IPS-NIHi11 (cell line): ENCODE data around the gene CHRDL2.
"Not testable (repeated sequence)": the region's sequence is repeated elsewhere in the genome, so short reads cannot be mapped to it uniquely, and the experiment has no call there.

Experiments
- DNase-seq: peaks from one replicate; pipeline ENCODE4 v3.0.0; 2012; ENCODE audit warnings: mixed read lengths, low spot score

The CHRDL2 gene, protein sequence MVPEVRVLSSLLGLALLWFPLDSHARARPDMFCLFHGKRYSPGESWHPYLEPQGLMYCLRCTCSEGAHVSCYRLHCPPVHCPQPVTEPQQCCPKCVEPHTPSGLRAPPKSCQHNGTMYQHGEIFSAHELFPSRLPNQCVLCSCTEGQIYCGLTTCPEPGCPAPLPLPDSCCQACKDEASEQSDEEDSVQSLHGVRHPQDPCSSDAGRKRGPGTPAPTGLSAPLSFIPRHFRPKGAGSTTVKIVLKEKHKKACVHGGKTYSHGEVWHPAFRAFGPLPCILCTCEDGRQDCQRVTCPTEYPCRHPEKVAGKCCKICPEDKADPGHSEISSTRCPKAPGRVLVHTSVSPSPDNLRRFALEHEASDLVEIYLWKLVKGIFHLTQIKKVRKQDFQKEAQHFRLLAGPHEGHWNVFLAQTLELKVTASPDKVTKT

DNA sequence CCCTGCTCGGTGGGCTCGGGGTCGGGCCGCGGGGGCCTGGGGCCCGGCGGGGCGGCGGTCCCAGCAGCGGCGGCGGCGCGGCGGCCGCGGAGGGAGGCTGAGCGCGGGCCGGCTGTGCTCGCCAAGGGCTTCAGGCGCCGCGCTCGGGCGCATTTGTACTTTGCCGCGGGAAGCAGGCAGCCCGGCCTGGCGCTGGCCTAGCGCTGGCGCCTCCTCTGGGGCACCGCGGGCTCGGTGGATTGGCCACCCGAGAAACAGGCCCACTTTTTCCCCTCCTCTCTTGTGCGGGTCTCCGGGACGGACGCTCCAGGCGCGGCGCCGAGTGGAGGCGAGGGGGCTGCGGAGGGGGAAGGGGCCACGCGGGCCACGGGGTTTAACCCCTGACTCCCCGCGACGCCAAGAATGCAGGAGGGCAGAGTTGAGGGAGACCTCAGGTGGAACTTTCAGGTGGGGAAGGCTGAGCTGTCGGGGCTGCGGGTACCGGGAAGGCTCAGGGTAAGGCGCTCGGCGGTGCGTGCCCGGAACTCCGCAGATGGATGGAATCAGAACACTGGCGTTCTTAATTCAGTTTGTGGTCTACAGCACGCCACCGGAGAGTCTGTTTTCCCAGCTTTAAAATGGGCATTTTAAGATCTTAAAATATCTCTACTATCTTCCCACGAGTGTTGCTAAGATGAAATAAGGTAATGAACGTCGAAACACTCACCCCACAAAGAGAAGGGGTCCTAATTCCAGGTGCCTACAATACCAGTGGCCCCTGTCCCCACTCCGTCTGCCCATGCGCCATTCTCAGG lies at the start of gene CHRDL2:
CHRDL2 (minus strand) TSS at position 126 of the 794 bp plus-strand sequence. CDS start 538 bp downstream, outside the sequence.
- peak; percentile 76 for DNase-seq

DNA sequence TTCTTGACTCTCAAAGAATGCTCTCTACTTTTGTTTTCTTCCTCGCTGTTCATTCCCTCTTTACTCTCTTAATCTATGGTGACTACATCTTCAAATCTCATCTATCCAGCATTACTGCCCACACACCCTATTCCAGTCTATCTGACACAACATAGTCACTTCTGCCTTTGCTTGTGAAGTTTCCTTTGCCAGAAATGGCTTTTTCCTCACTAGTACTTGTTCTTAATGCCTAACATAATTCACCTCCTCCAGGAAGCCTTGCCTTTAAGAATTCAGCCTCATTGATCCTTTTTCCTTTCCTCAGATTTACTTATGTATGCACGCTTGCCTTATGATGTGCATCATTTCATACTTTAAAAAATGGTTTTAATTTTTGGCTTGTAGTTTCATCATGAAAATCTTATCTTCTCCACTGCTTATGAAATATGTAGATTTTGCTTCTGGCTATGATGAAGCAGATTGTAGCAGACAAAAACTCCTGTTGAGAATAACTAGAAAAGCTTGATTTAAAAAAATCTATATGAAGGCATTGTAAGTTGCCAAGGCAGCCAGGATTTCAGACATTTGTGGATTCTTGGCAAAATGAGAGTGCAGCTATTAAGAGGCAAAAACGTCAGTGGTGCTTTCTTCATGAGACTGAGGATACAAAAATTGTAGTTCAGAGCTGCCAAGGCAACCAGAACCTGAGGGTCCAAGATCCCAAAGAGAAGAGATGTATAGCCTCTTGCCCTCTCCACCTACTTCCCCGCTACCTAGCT lies 49.2 kb upstream of the CHRDL2 start:
- DNase-seq: no peak

DNA sequence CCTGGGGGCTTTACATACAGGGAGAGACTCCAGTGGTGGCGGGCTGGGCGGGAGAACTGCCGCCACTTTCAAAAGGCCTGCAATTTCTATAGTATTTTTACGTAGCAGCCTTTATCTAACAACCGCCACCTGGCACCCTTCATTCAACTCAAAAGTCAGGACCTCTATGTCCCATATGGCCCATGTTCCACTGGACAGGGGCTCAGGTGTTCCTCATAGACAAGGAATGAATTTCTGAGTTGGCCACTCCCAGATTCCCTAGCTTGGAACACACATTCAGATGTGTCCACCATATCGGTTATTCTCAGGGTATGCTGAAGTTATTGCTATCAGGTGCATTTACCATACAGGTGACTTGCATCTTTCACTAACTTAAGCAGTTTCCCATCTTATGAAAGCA lies 47.4 kb upstream of the CHRDL2 start:
- DNase-seq: no peak

DNA sequence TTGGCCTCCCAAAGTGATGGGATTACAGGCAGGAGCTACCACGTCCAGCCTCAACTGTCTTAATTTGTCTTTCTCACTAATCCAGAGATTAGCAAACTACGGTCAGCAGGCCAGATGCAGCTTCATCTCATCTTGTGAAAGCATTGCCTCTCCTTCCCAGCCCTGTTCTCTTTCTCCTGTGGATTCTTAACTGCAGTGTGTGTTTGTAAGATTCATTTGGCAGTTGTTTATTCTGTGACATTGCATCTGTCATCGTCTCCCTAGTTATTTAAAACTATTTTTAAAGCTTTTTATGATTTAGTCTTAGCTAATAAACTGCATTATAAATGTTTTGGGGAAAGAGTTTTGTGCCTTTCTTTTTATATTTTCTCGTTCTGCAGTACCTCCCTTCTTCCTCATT lies 46.7 kb upstream of the CHRDL2 start:
- DNase-seq: no peak

DNA sequence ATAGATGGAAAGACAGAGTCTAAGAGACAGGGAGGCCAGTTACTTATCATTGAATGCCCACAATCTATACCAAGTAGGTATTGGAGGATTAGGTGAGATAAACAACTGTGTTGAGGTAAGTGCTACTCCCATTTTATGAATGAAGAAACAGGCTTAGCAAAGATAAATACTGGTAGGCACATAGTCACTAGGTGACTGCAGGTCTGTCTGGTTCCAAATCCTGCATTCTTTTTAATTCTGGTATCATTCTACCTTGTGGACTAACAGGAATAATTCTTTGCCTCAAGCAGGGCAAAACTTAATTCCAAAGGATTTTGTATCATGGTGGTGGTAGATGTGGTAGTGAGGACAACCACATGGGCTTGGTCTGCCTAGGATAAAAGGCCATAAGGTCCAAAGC lies 45.8 kb upstream of the CHRDL2 start:
- DNase-seq: no peak

DNA sequence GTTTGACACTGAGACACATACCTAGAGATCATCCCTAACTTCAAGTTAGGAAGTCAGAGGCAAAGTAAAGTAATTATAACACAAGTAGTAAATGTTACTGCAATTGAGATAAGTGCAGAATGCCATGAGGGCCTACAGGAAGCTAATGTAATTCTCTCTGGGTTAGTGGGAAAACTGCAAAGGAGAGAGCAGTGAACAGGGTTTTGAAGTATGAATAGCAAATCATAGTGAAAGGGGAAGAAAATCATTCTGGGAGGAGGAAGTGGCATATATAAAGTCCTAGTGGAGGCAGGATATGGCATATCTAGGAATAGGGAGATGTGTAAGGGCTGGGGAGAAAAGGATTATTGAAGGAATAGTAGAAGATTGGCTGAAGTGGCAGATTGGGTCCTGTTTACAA lies 45.3 kb upstream of the CHRDL2 start:
- DNase-seq: no peak

DNA sequence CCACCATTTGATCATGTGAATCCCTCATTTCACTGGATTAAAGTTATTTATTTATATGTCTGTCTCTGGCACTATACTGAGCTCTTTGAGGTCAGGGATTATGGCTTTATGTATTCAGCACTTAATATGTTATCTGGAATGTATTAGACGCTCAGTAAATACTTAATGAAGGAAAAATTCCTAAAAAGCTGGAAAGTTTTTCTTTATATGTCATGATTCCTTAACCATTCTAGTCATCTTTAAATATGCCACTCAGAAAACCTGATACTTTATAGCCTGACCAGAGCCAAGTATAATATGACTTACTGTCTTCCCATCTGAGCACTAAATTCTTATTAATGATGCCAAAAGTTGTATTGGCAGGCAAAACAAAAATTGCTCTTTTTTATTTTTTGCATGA lies 44.5 kb upstream of the CHRDL2 start:
- DNase-seq: no peak

DNA sequence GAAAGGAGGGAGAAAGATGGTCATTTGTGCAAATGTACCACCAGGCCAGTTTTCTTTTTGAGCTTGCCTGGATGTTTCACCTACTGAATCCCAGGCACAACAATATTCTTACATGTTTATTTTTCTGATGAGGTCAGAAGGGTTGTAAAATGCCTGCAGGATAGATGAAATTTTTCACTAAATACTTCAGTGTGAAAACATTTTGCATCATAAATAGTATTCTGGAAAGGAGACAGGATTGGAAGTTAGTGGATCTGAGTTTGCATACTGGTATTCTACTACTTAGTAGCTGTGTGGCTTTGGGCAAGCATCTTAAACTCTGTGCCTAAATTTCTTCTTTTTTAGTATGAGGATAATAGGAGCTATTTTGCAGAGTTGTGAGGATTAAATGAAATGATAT lies 42.2 kb upstream of the CHRDL2 start:
- no peak for DNase-seq

DNA sequence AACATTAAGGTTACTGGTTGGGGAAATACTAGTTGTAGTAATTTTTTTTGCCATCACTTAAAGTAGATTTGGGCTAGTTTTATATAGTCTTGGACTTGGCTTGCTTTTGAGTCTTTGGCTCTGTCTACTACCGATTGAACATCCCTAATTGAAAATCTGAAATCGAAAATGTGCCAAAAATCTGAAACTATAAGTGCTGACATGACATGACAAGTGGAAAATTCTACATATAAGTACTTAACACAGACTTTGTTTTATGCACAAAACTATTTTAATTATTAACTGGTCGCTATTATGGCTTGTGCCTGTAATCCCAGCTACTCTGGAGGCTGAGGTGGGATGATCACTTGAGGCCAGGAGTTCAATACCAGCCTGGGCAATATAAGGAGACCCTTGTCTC lies 39.9 kb upstream of the CHRDL2 start:
- DNase-seq: no peak

DNA sequence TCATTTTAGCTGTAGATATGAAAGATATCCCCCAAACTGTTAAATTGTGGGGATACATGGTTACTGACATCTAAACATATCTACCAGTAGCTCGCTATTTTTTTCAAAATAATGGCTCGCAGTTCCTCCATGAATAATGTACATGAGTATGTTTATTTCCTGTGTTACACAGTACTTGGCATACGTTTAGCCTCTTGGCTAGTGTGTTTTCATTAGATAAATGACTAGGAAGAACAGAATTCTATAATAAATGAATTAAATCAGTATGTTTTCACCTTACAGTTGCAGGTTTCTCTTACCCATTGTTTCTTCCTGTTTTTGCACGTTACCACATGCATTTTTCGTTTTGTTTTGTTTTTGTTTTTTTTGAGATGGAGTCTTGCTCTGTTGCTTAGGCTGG lies 39.2 kb upstream of the CHRDL2 start:
- DNase-seq: no peak

DNA sequence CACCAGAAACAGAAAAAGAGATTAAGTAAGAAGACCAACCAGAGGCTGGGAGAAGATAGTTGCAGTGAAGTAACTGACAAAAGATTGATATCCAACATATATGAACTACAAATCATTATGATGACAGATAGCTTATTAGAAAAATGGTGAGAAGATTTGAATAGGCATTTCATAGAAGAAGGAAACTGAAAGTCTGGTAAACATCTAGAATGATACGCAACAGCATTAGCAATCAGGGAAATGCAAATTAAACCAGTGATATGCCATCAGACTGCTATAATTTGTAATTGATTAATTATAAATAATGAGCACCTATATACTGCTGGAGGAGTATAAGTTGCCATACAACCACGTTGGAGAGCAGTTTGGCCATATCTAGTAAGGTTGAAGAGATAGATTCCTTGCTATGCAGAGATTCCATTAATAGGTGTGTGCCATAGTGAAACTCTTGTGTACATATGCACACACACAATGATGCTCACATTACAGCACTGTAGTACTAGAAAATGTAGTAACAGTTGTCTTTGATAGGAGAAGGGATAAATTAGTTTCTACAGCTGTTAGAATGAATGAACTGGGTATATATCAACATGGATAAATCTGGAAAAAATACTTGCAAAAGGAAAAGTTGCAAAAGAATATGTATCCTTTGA lies 38.0 kb upstream of the CHRDL2 start:
- no peak for DNase-seq

DNA sequence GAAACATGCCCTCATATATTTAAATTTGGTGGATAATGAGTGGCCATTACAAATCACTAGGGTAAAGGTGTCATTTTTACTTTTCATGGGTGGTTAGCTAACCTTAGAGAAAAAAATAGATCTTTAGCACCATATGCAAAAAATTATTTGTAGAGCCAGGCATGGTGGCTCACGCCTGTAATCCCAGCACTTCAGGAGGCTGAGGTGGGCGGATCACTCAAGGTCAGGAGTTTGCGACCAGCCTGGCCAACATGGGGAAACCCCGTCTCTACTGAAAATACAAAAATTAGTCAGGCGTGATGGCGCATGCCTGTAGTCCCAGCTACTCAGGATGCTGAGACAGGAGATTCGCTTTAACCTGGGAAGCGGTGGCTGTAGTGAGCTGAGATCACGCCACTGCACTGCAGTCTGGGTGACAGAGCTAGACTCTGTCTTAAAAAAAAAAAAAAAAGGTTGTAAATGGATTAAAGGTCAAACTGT lies 37.0 kb upstream of the CHRDL2 start:
- not testable (repeated sequence) for DNase-seq

DNA sequence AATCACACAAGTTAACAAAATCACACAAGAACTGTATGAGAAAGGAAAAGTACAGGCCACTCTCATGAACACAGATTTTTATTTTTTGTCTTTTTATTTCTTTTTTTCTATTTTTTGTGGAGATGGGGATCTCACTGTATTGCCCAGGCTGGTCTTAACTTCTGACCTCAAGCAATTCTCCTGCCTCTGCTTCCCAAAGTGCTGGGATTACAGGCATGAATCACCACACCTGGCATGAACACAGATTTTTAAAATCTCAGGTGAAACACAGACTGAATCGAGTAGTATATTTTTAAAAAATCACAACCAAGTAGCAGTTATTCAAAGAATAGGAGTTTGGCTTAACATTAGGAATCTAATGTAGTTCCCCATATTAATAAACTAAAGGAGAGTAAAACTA lies 35.7 kb upstream of the CHRDL2 start:
- no peak for DNase-seq

DNA sequence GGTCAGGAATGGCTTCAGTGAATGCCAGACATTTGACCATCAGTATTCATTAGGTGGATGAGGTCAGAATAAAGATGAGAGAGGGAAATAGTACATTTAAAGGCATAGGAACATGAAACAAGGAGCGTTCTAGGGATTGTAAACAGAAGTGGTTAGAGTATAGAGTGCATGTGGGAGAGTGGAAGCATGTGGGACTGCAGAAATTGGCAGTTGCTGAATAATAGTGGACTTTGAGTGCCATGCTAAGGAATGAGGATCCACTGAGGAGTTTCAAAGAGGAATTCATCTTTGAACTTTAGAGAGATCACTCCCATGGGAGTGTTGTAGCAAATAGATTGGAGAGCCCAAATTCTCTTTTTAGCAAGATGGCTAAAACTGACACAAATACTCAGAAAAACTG lies 25.3 kb upstream of the CHRDL2 start:
- DNase-seq: no peak

DNA sequence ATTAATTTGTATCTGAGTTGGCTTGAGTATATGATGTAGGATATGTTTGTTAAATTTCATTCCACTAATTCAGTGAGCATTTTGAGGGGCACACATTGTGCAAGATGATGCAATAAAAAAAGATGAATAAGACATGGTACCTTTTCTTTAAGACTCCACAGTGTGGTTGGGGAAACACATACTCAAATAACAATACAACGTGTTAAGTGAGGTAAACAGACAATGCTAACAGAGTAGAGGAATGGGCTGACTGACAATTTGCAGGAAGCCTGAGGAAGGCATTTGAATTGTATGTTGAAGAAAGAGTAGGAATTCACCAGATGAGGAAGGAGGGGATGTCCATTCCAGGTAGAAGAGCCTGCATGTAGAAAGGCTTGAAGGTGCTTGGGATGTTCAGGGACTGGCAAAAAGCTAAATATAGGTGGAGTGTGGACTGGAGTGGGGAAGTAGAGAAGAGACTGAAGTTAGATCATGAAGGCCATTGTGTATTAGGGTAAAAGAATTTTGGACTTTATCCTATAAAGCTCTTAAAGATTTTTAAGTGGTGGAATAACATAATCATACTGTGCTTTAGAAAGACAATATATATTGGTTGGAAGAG lies 24.3 kb upstream of the CHRDL2 start:
- DNase-seq: peak; percentile 37

DNA sequence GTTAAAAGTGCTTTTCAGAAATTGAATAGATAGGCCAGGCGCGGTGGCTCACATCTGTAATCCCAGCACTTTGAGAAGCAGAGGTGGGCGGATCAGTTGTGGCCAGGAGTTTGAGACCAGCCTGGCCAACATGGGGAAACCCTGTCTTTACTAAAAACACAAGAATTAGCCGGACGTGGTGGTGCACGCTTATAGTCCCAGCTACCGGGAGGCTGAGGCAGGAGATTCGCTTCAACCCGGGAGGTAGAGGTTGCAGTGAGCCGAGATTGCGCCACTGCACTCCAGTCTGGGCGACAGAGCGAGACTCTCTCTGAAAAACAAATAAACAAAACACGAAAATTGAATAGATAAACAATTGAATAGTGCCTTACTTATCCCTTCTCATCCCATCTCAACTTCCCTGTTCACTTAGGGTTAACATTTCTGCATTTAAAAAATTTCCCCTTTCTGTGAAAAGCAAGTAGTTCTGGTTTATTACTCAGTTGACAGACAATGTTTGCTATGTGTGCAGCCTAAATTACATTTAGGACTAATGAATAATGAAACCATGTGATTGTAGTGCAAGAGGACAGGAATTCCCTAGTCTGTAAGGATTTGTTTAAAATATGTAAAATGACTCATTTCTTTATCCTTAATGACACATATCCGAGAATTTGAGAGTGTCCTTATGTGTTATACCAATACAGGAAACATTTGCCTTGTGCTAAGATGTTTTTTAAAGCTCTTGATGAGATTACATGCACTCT lies 23.5 kb upstream of the CHRDL2 start:
- DNase-seq: no peak

DNA sequence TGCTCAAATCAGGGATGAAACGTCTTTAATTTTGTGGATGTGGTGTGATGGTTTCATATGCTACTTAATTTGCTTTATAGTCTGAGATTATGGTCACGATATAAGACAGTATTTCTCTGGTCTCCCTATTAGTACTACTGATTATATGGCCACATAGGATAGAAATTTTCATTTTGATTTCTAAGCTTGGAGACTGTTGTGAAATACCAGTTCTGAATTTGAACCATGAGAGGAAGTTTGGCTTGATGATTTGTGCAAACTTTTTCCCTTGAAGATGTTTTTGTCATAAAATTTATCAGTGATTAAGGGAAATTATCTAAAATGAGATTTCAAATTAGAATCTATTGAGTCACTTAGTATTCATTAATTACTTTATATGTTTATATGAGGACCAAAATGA lies 20.1 kb upstream of the CHRDL2 start:
- DNase-seq: no peak

DNA sequence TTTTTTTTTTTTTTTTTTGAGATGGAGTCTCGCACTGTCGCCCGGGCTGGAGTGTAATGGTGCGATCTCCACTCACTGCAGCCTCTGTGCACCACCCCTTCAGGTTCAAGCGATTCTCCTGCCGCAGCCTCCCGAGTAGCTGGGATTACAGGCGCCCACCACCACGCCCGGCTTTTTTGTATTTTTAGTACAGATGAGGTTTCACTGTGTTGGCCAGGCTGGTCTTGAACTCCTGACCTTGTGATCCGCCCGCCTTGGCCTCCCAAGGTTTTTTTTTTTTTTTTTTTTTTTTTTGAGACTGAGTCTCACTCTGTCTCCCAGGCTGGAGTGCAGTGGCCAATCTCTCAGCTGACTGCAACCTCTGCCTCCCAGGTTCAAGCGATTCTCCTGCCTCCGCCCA lies 19.4 kb upstream of the CHRDL2 start:
- not testable (repeated sequence) for DNase-seq

DNA sequence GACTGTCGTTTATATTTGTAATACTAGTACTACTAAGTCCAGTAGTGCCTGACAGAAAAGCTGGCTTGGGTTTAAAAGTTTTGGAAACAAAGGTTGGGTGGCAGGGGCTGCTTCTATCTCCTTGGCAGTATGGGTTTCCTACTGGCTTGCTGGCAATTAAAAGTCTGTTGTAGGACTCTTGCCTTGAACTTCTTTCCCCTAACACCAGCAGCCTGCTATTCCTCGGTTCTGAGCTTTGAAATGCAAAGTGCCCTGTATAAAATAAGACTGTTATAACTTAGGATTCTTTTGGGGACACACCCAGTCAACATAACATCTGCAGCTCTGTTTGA lies 18.7 kb upstream of the CHRDL2 start:
- DNase-seq: no peak

DNA sequence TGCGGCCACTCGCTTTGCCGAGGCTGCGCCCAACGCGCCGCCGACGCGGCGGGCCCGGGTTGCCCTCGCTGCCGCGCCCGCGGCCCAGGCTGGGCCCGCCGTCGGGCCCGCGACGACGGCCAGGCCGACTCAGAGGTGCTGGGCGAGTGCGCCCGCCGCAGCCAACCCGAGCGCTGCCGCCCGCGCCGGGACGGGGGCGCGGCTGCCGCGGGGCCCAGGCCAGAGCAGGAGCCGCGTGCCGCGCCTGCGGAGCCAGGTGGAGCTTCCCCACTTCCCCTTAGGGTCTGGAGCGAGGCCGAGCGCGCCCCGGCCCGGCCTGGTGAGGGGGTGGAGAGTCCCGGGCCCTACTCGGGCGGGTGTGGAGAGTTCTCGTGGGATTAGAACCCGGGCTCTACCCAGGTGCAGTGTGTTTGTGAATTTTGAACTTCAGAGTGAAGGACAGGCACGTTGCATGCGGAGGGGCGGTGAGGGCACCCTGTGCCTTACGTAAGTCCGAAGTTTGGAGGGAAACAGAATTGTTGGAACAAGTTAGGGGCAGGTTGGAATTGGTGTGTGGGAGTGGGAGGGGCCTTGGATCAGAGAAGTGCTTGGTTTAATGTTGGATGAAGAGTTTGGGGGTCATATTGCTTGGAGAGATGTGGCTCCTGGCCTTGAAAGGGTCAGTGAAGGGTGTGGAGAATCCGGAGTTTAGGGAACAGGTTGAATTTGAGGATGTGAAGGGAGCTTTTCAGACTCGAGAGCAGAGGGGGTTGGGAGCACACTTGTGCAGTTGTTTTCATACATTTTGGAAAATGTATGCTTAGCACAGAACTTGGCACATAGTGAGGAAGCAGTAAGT lies 18.1 kb upstream of the CHRDL2 start:
- DNase-seq: peak; percentile 85
